Measurements from ENCODE around the gene PANK3.

GRCh38 chr5:168530621-168531150, 48.5 kb downstream of the PANK3 start:
- TF ChIP-seq CTCF (IDR thresholded peaks at IDR 0.05; ENCODE audit: insufficient read depth, low read length) (no peak), POLR2AphosphoS5 (IDR thresholded peaks at IDR 0.05; ENCODE audit: low read depth) (no peak)
